ENCODE data around the gene NEAT1.

NEAT1 gene

GRCh38 chr11:65422633-65423515 lies at the start of gene NEAT1:
Gene NEAT1 (plus strand): TSS chr11:65422798.
- peak; percentile 86 for DNase-seq (ENCODE audit: low spot score)

GRCh38 chr11:65373839-65374580 lies 48.6 kb upstream of the NEAT1 start:
- no peak for DNase-seq (ENCODE audit: low spot score)

DNA sequence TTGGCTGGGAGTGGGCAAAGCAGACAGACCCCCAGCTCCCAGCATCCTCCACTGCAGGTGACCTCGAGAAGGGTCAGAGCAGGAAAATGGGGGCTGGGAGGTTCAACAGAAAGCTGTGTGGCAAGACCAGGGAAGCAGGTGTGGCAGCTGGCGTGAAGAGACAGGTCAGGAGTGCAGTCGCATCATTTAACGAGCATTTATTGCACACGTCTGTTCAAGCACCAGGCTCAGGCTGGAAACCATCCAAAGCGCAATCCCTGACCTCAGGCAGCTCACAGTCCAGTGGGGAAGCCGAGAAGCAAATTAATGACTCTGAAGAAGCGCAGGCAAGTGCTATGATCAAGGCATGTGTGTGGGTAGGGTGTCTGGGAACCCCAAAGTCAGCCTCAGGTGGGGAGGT lies 47.6 kb upstream of the NEAT1 start:
- DNase-seq (ENCODE audit: low spot score) = no peak

DNA sequence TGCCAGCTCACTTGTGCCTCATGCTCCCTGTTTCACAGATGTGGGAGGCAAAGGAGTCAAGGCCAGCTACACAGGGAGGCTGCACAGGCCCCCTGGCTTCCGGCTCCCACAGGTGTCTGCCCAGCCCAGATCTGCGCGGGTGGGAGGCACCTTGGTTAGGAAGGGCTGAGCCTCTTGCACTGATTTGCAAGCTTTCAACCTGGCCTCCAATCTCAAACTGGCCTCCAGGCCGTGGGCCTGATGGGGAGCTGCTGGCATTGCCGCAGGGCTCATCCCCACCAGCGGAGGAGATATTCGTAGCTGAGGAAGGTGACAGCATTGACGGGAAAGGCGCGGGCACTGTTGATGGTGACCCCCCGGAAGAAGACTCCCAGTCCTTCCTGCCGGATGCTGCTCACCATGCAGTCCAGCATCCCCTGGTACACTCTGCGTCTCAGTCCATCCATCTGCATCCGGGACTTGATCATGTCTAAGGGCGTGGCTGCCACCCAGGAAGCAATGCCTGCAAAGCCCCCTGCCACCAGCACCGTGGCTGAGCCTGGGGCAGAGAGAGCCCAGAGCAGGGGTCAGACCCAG lies 46.4 kb upstream of the NEAT1 start:
- DNase-seq (ENCODE audit: low spot score) = no peak

- DNase-seq (ENCODE audit: low spot score) = no peak
Measured at GRCh38 chr11:65377036-65377435, 45.6 kb upstream of the NEAT1 start.

DNA sequence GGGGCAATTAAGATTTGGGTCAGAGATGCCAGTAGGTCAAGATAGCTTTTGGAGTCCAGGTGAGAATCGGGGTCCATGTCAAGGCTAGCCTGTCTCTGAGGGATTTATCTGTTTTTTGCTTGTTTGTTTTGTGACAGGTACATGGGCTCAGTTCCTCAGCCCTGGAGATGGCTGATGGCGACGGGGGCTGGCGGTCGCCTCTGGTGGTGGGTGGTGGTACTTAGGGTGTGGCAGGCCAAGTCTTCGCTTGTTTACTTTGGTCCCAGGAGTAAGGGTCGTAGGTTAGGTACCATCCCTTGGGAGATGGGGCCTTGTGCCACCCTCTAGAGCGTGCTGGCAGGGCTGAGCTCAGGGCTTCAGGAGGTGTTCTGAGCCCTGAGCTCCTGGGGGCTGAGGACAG lies 44.8 kb upstream of the NEAT1 start:
- no peak for DNase-seq (ENCODE audit: low spot score)

GRCh38 chr11:65378208-65378927 lies 44.2 kb upstream of the NEAT1 start:
- no peak for DNase-seq (ENCODE audit: low spot score)

DNA sequence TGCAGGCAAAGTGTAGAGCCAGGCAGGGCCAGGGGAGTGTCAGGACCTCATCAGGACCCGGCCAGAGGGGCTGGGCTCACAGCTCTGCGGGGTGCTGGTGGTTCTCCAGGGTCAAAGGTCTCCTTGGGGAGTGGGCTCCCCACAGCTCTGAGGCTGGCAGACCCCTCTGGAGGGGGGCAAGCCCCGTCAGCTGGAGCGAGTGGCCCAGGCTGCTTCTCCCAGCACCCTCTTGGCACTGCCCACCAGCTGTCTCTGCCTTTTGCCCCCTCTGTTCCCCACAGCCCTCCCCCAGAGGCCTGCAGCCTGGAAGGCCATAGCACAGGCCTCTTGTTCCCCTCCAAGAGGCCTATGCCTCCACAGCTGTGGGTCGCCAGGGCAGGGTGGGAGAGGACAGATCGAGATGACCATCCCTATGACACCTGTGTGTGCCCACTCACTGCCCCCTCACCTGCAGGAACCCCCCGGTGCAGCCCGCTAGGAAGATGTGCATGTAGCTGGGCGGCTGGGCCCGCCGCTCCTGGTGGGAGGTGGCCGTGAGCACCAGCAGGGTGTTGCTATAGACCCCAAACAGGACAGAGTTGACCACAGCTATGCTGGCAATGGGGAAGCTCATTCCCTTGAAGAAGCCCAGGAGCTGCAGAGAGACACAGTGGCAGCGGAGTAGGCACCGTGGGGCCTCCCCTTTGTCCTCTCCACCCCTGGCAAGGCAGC lies 43.5 kb upstream of the NEAT1 start:
- DNase-seq (ENCODE audit: low spot score) = no peak

DNA sequence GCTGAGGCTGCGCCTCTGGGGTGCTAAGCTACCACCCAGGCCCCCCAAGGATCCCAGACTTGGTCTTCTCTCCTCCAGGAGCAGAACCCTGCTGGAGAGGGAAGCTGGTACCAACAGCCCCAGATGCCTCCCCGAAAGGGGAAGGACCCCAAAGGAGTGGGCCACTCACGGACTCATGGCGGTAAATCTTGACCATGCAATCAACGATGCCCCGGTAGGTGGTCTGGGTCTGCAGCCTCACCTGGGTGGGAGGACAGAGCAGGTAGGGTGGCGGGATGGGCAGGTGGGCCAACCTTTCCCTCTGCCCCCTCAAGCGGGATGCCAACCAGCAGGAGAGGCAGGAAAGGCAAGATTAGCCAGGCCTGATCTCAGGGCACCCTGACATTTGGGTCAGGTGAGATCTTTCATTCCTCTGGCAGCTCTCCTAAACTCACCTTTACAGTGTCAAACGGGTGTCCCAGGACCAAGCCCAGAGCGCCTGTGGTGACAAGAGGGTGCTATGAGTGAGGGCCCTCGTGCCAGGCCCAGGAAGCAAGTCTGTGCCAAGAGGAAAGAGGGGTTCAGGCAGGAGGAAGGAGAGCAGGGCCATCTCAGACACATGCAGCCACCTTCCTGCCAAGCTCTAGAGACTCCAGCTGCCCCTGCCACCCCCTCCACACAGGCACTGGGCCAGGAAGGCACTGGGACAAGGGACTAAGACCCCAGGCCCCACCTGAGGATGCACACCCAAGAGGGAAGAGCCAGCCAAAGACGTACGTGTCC lies 42.7 kb upstream of the NEAT1 start:
- no peak for DNase-seq (ENCODE audit: low spot score)

DNA sequence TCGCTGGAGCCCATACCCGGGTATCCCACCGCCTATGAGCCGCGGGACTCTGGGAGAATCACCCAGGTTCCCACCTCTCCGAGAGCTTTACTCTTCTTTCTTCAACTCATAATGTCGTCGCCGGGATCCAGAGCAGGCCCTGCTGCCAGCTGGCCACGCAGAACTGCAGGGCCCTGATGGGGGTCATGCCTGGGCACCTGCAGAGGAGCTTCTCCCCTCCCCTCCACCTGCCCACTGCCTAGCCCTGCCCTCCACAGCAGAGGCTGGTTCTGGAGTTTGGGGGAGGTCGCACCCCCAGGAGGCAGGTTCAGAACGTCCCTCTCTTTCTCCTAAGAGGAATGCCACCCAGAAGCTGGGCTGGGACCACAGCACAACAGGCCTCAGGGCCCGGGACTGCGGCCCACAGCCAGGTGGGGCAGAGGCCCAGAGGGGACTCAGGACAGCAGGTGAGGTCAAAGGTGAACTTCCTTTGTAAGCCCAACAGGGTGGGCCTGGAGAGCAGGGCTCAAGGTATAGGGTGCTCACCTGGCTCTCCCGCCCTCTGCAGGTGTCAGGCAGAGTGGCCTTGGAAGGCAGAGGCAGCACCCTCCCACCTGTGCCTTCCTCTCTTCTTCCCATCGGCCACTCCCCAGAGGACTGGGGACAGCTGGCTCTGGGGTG lies 42.0 kb upstream of the NEAT1 start:
- no peak for DNase-seq (ENCODE audit: low spot score)

DNA sequence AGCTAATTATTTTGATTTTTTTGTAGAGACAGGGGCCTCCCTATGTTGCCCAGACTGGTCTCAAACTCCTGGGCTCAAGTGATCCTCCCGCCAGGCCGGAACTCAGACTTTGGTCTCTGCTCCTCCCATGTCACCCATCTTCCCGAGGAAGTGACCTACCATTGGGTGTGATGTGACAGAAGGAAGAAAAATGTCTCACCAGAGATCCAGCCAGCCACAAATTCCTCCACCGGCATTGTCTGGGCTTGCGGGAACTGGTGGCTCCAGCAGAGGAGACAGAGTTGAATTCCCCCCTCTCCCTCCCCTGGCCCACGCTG lies 40.9 kb upstream of the NEAT1 start:
- no peak for DNase-seq (ENCODE audit: low spot score)

- peak; percentile 63 for DNase-seq (ENCODE audit: low spot score)
Measured at GRCh38 chr11:65382033-65382803, 40.4 kb upstream of the NEAT1 start, which contains the start of gene SLC25A45. Gene SLC25A45 (minus strand): TSS chr11:65382646. CDS start chr11:65381951, 695 bp downstream.

DNA sequence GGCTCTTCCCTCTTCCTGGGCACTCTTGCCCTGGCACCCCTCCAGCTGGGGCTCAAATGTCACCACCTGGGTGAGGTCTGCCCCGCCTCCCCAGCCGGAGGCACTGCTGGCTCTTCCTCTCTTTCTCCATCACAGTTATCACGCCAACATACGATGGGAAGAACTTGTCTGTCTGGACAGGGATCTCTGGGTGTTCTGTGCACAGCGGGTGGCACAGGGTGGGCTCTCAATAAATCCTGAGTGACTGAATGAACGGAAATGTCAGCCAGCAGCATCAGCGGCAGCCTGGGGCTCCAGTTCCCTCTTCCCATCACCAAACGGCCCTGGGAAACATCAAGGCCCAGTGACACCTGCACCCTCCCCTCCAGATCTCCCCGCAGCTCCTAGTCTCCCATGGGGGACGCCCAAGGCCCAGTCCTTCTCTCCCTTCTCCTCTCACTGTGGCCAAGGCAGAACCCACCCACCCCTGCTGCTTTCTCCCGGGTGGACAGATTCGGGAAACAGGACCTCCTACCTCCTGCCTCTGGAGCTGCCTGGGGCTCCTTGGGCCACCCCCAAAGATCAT lies 39.7 kb upstream of the NEAT1 start:
- no peak for DNase-seq (ENCODE audit: low spot score)

DNA sequence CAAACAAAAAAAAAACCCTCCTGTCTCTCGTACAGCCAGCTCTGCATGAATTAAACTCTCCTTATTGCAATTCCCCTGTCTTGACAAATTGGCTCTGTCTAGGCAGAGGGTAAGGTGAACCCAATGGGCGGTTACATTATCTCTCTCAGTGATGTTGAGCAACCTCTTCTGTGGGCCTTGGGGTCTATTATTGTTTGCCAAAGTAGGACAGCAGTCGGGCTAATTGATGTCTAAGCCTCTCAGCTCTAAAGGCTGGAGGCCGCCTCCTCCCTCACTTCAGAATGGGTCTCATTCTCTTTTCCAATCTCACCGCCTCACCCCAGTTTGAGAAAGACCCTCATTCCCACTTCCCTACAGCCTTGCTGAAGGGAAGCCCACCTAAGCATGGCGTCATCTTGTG lies 38.8 kb upstream of the NEAT1 start:
- no peak for DNase-seq (ENCODE audit: low spot score)

DNA sequence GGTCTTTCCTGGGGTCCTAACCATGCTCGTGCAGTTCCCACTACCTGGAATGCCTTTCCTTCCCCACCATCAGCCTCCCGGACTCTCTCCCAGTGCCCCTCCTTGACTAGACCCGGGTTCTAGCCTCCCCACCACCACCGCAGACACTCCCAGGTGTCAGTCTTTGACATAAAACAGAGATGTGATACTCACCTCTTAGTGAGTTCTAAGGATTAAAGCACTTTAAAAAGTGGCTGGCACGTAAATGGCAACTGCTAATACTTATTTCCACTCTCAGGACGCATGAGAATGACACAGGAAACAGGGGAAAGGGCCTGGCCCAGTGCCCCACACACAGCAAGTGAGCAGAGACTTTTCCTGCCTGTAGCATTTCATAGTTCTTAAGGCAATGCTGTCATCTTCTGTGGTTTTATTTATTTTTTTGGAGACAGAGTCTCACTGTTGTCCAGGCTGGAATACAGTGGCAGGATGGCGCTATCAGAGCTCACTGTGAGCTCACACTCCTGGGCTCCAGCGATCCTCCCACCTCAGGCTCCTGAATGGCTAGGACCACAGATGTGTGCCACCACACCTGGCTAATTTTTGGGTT lies 38.2 kb upstream of the NEAT1 start:
- no peak for DNase-seq (ENCODE audit: low spot score)

DNA sequence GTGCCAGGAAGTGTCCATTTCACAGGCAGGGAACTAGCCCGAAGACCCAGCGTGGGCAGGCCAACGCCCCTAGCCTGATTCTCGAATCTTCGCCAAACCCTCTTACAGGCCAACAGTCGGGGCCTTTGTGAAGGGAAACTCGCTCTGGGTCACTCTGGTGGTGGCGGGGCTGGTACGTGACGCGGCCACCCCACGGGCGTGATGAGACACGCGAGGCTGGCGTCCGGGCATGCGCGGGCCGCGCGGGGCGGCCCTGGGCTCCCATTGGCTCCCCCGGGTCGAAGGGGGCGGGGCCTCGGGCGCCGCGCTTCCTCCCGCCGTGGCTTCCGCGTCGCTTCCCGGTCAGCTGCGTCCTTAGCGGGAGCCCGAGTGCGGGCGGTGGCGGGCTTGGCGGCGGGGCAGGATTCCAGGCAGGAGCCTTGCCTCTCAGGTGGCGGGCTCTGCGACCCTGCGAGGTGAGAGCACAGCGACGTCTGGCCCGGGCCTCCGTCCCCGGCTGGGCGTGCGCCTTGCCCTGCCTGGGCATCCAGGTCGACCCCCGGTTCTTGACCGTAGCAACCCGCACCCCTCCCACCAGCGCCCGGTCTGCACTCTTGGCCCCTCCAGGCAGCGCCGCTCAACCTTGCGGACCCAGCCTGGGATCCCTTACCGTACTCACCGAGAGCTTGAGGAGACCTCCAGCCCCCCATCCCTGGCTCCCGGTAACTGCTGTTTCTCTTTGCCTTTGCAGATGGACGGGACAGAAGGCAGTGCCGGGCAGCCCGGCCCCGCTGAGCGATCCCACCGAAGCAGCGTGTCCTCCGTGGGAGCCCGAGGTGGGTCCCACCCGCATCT lies 36.1 kb upstream of the NEAT1 start, which contains the start of gene FRMD8:
FRMD8 (plus strand) TSS at position 331 of the 834 bp plus-strand sequence; CDS start at position 731, 400 bp downstream.
- peak; percentile 80 for DNase-seq (ENCODE audit: low spot score)

DNA sequence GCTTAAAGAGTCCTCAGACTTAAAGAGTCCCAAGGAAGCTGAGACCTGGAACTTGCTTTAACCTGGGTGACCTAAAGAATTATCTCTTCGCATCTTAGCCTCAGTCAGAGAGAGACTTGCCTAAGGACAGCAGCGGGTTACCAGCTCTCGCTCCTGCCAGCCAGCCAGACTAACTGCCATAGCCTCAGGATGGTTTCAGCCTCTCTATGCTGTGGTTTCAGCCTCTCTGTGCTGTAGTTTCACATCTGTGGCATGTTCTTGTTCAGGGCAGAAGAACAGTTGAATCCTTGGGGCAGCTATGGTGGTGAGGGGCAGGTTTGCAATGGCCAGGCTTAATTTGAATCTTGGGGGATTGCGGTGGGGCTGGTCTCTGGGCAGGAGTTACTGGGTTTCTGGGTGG lies 33.9 kb upstream of the NEAT1 start:
- DNase-seq (ENCODE audit: low spot score) = peak; percentile 25
